Keratinocyte (primary cell): ENCODE results near the gene TPCN1.

Experiments
- EZH2 ChIP-seq: IDR thresholded peaks from one replicate; pipeline ENCODE4 v1.6.1; 2012; ENCODE audit warnings: inconsistent platforms, mild to moderate bottlenecking, low read length, moderate library complexity
- TF ChIP-seq, protein P1 (sequence below), 3 experiments: IDR thresholded peaks in 1 of 3; conservative IDR thresholded peaks in 1 of 3; optimal IDR thresholded peaks in 1 of 3; 2 replicates in 2 of 3; 3 replicates in 1 of 3; pipeline versions ENCODE3 to v1.5.1; 2011; ENCODE audit warnings: low read length in 3 of 3, mild to moderate bottlenecking in 3 of 3, moderate library complexity in 2 of 3, control low read depth in 1 of 3, inconsistent platforms in 1 of 3; ENCODE audit not compliant: insufficient read depth in 2 of 3; ENCODE audit errors: extremely low read depth in 1 of 3

DNA sequence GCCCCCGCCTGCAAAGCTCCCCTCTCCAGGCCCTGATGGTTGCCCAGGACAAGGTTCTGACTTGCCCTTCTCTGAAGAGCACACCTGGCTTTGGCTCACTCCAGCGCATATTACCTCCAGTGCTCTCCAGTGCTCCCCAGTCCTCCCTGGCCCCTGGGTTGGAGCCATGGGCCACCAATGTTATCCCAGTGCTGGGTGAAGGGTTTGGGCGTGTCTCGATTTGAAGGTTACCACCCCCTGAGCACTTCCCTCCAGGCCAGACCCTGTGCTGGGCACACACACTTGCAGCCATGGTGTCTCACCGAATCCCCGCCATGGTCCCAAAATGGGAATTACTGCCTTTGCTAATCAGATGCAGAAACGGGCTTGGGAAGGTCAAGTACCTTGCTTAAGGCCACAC is 24.7 kb upstream of the TPCN1 start:
- TF ChIP-seq, protein P1, sequence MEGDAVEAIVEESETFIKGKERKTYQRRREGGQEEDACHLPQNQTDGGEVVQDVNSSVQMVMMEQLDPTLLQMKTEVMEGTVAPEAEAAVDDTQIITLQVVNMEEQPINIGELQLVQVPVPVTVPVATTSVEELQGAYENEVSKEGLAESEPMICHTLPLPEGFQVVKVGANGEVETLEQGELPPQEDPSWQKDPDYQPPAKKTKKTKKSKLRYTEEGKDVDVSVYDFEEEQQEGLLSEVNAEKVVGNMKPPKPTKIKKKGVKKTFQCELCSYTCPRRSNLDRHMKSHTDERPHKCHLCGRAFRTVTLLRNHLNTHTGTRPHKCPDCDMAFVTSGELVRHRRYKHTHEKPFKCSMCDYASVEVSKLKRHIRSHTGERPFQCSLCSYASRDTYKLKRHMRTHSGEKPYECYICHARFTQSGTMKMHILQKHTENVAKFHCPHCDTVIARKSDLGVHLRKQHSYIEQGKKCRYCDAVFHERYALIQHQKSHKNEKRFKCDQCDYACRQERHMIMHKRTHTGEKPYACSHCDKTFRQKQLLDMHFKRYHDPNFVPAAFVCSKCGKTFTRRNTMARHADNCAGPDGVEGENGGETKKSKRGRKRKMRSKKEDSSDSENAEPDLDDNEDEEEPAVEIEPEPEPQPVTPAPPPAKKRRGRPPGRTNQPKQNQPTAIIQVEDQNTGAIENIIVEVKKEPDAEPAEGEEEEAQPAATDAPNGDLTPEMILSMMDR (optimal IDR thresholded peaks at IDR 0.05 in 1 of 3, IDR thresholded peaks at IDR 0.05 in 1 of 3, conservative IDR thresholded peaks at IDR 0.05 in 1 of 3; ENCODE audit: extremely low read depth in 1 of 3, insufficient read depth in 2 of 3, low read length in 3 of 3): no peak
- no peak for TF ChIP-seq EZH2
